Measurements from ENCODE around the gene CLIP1. TPM values are rescaled to one million over a fixed set of nuclear protein-coding genes. Genes with fewer than 3 reads are reported as not detected.
"Not testable (repeated sequence)": the region's sequence is repeated elsewhere in the genome, so short reads cannot be mapped to it uniquely, and the experiment has no call there.

CLIP1 gene
- total and polyA plus RNA-seq, 2 of the 8 experiments (the other 6 are each of a cell fraction or from before 2014, with no cell fraction given), result 19.0 to 27.6 TPM

- CTCF ChIA-PET (ENCODE audit: partially characterized antibody); FAIRE-seq; H3K9ac ChIP-seq (replicated peaks in 1 of 4; ENCODE audit: extremely low read depth in 1 of 4, low read depth in 3 of 4, low read length in 3 of 4); H3K4me1 ChIP-seq (replicated peaks in 1 of 4; ENCODE audit: control insufficient read depth in 3 of 4, insufficient read depth in 4 of 4, low read length in 3 of 4); H3K23me2 ChIP-seq (ENCODE audit: low read depth, low read length); H3K18ac ChIP-seq (ENCODE audit: extremely low read depth, low read length); H2BK12ac ChIP-seq (ENCODE audit: low read depth, low read length); H4K5ac ChIP-seq (ENCODE audit: insufficient read length, low read depth, low read length); H3K4me2 ChIP-seq (ENCODE audit: insufficient read depth in 1 of 2, low read depth in 2 of 2, low read length in 2 of 2); H2BK15ac ChIP-seq (ENCODE audit: low read length); H2AK5ac ChIP-seq (ENCODE audit: low read depth, low read length); H3K23ac ChIP-seq (ENCODE audit: insufficient read length); DNase-seq (ENCODE audit: low read depth in 1 of 2, low spot score in 2 of 2); H3K56ac ChIP-seq (replicated peaks; ENCODE audit: insufficient read length, low read depth, low read length); H2BK20ac ChIP-seq (ENCODE audit: low read length); H3K79me1 ChIP-seq (ENCODE audit: low read depth, low read length); H2BK5ac ChIP-seq (ENCODE audit: low read depth, low read length); H2AFZ ChIP-seq (ENCODE audit: low read length); H4K8ac ChIP-seq (ENCODE audit: extremely low read depth, insufficient read depth, low read length); H3K79me2 ChIP-seq (ENCODE audit: control insufficient read depth in 1 of 2, insufficient read depth in 2 of 2, low read length in 2 of 2); H2BK120ac ChIP-seq (replicated peaks; ENCODE audit: low read depth, low read length); H3K27me3 ChIP-seq (replicated peaks in 1 of 4; ENCODE audit: control insufficient read depth in 3 of 4, extremely low read depth in 1 of 4, insufficient read depth in 3 of 4, low read length in 3 of 4); POLR2A ChIA-PET (ENCODE audit: partially characterized antibody); H4K20me1 ChIP-seq (replicated peaks in 1 of 2; ENCODE audit: control insufficient read depth in 1 of 2, insufficient read depth in 2 of 2, low read length in 2 of 2); H3K9me3 ChIP-seq (ENCODE audit: insufficient read depth in 2 of 2, low read depth in 1 of 2, low read length in 1 of 2); H3K14ac ChIP-seq (ENCODE audit: insufficient read length); H3K4me3 ChIP-seq (ENCODE audit: extremely low read depth in 1 of 4, insufficient read depth in 2 of 4, low read depth in 3 of 4, low read length in 4 of 4); H3K36me3 ChIP-seq (ENCODE audit: control insufficient read depth in 2 of 4, insufficient read depth in 4 of 4, low read length in 3 of 4); H4K91ac ChIP-seq (replicated peaks; ENCODE audit: insufficient read length, low read length); H3K4ac ChIP-seq (replicated peaks; ENCODE audit: insufficient read length, low read depth, low read length); H3K27ac ChIP-seq (ENCODE audit: low read depth, low read length): not testable (repeated sequence)
- 84% methylated on average over 5 of the region's 5 CpGs; no CpG with 5 or more reads in 1 of the 2 experiments for WGBS, 2 experiments (ENCODE audit: extremely low coverage in 1 of 2, insufficient coverage in 1 of 2, insufficient read length in 1 of 2, insufficient replicate concordance in 2 of 2, low coverage in 1 of 2, low lambda C conversion rate in 2 of 2, missing lambda C conversion rate in 1 of 2)
Observed at GRCh38 chr12:122444071-122444470, 21.6 kb upstream of the CLIP1 start.

- FAIRE-seq, result not testable (repeated sequence)
Observed at GRCh38 chr12:122438822-122439221, 16.4 kb upstream of the CLIP1 start.

More at GRCh38 chr12:122438822-122439221, 16.4 kb upstream of the CLIP1 start:
- H2AK5ac ChIP-seq (ENCODE audit: low read depth, low read length); H3K36me3 ChIP-seq (ENCODE audit: control insufficient read depth in 2 of 4, insufficient read depth in 4 of 4, low read length in 3 of 4); H4K20me1 ChIP-seq (replicated peaks in 1 of 2; ENCODE audit: control insufficient read depth in 1 of 2, insufficient read depth in 2 of 2, low read length in 2 of 2); H3K9me3 ChIP-seq (ENCODE audit: insufficient read depth in 2 of 2, low read depth in 1 of 2, low read length in 1 of 2); H2AFZ ChIP-seq (ENCODE audit: low read length); H2BK5ac ChIP-seq (ENCODE audit: low read depth, low read length); H3K4me1 ChIP-seq (replicated peaks in 1 of 4; ENCODE audit: control insufficient read depth in 3 of 4, insufficient read depth in 4 of 4, low read length in 3 of 4); H3K4ac ChIP-seq (replicated peaks; ENCODE audit: insufficient read length, low read depth, low read length); H3K4me2 ChIP-seq (ENCODE audit: insufficient read depth in 1 of 2, low read depth in 2 of 2, low read length in 2 of 2); H3K14ac ChIP-seq (ENCODE audit: insufficient read length); H3K23ac ChIP-seq (ENCODE audit: insufficient read length); H2BK15ac ChIP-seq (ENCODE audit: low read length); DNase-seq (ENCODE audit: low read depth in 1 of 2, low spot score in 2 of 2); H3K23me2 ChIP-seq (ENCODE audit: low read depth, low read length); H2BK12ac ChIP-seq (ENCODE audit: low read depth, low read length); H3K27ac ChIP-seq (ENCODE audit: low read depth, low read length); H4K91ac ChIP-seq (replicated peaks; ENCODE audit: insufficient read length, low read length); H3K79me1 ChIP-seq (ENCODE audit: low read depth, low read length); H3K9ac ChIP-seq (replicated peaks in 1 of 4; ENCODE audit: extremely low read depth in 1 of 4, low read depth in 3 of 4, low read length in 3 of 4); H3K27me3 ChIP-seq (replicated peaks in 1 of 4; ENCODE audit: control insufficient read depth in 3 of 4, extremely low read depth in 1 of 4, insufficient read depth in 3 of 4, low read length in 3 of 4); H4K8ac ChIP-seq (ENCODE audit: extremely low read depth, insufficient read depth, low read length); H3K79me2 ChIP-seq (ENCODE audit: control insufficient read depth in 1 of 2, insufficient read depth in 2 of 2, low read length in 2 of 2); H3K56ac ChIP-seq (replicated peaks; ENCODE audit: insufficient read length, low read depth, low read length); H2BK20ac ChIP-seq (ENCODE audit: low read length); H2BK120ac ChIP-seq (replicated peaks; ENCODE audit: low read depth, low read length); H4K5ac ChIP-seq (ENCODE audit: insufficient read length, low read depth, low read length); H3K18ac ChIP-seq (ENCODE audit: extremely low read depth, low read length); H3K4me3 ChIP-seq (ENCODE audit: extremely low read depth in 1 of 4, insufficient read depth in 2 of 4, low read depth in 3 of 4, low read length in 4 of 4): not testable (repeated sequence)
- 93% methylated on average over 7 of the region's 8 CpGs; no CpG with 5 or more reads in 1 of the 2 experiments for WGBS, 2 experiments (ENCODE audit: extremely low coverage in 1 of 2, insufficient coverage in 1 of 2, insufficient read length in 1 of 2, insufficient replicate concordance in 2 of 2, low coverage in 1 of 2, low lambda C conversion rate in 2 of 2, missing lambda C conversion rate in 1 of 2)
- POLR2A ChIA-PET (ENCODE audit: partially characterized antibody), result interaction anchor here (0.8 to 1.3 kb wide), 3 partner anchors 29 to 88 kb away, joined by 3 to 4 read pairs (median 3); partner anchors contain the start of genes KNTC1 and RSRC2
- CTCF ChIA-PET (ENCODE audit: partially characterized antibody), result interaction anchor here (0.7 to 1.8 kb wide), 4 partner anchors 11 to 248 kb away, joined by 3 to 7 read pairs (median 3); no protein-coding TSS in a partner anchor

All from H1 (cell line).